Heart right ventricle (tissue), 16 donors: ENCODE results near the gene SLC33A1. TPM values are rescaled to one million over a fixed set of nuclear protein-coding genes. Genes with fewer than 3 reads are reported as not detected.
"Not testable (repeated sequence)": the region's sequence is repeated elsewhere in the genome, so short reads cannot be mapped to it uniquely, and the experiment has no call there.

Source experiments
- ATAC-seq, 8 donors: fragments of 200-7000 bp; cut with Tn5 transposase; one replicate each; pipeline ENCODE4 v1.9.1; 2020; ENCODE audit warnings: mild to moderate bottlenecking in 8 of 8, moderate library complexity in 8 of 8, moderate number of reproducible peaks in 1 of 8
- DNase-seq, 2 donors: peaks; one replicate each; pipeline ENCODE4 v3.0.0-alpha.2; 2020
- H3K27ac ChIP-seq, 10 donors: fragments of 200-600 bp; sonication (generic) in 2 of 10; one replicate each; pipeline versions ENCODE4 v1.5.0 to v1.8.0; 2020 to 2022; ENCODE audit warnings: mild to moderate bottlenecking in 3 of 10
- H3K27me3 ChIP-seq, 7 donors: fragments of 200-600 bp; one replicate each; pipeline ENCODE4 v1.8.0; 2021 to 2022; ENCODE audit warnings: mild to moderate bottlenecking in 2 of 7
- H3K36me3 ChIP-seq, 9 donors: fragments of 200-600 bp; sonication (generic) in 1 of 9; one replicate each; pipeline versions ENCODE4 v1.5.0 to v1.8.0; 2020 to 2022; ENCODE audit warnings: mild to moderate bottlenecking in 2 of 9
- H3K4me1 ChIP-seq, 9 donors: fragments of 200-600 bp; sonication (generic) in 1 of 9; one replicate each; pipeline versions ENCODE4 v1.5.0 to v1.8.0; 2020 to 2022; ENCODE audit warnings: mild to moderate bottlenecking in 4 of 9
- H3K4me3 ChIP-seq, 10 donors: fragments of 200-600 bp; sonication (generic) in 2 of 10; one replicate each; pipeline versions ENCODE4 v1.5.0 to v1.8.0; 2020 to 2022; ENCODE audit warnings: mild to moderate bottlenecking in 7 of 10, moderate library complexity in 2 of 10
- H3K9me3 ChIP-seq, 11 donors: fragments of 200-600 bp in 10 of 11; sonication (generic) in 2 of 11; one replicate each; pipeline versions ENCODE4 v1.5.0 to v1.8.0; 2013 to 2022; ENCODE audit warnings: mild to moderate bottlenecking in 2 of 11, control low read depth in 1 of 11, moderate library complexity in 1 of 11
- CTCF ChIP-seq, 9 donors: fragments of 200-600 bp; sonication (generic) in 2 of 9; IDR thresholded peaks; one replicate each; pipeline versions ENCODE4 v1.5.0 to v1.8.0; 2021 to 2022; ENCODE audit warnings: antibody characterized with exemption in 9 of 9, mild to moderate bottlenecking in 5 of 9, moderate library complexity in 1 of 9
- WGBS, 2 donors: extraction: QIAGEN DNeasy Blood & Tissue Kit; methylation state at CpG; one replicate each; pipeline ENCODE4 v1.1.7; 2013; ENCODE audit warnings: inconsistent platforms in 1 of 2; 5-methylcytosine and 5-hydroxymethylcytosine counted together
- intact Hi-C, 10 donors: fragments of 100-400 bp; cut with DNase I; formaldehyde crosslinking; loops; one replicate each; pipeline versions ENCODE4 v1.11.1 to v1.14.2; 2022
- polyA plus RNA-seq, 2 donors: library from polyadenylated mRNA; stranded (reverse); fragments of 200-250 nt; gene quantifications; one replicate each; pipeline ENCODE4 v1.2.3, GENCODE V29; 2013
- total RNA-seq, 10 donors: library from RNA; stranded (reverse); fragmentation: NEBNext Ultra II Directional in 3 of 10; extraction: Animal tissue kit (Norgen Biotek cat#: 25700) in 3 of 10; gene quantifications; one replicate each; pipeline versions ENCODE4 v1.2.1 to v1.2.4, GENCODE V29; 2021 to 2023
- donor health status: Arrhythmogenic right ventricular cardiomyopathy.
- donor health status: ischemic (EF 13 %, LVEDD 7.1; RV severe dilation, severe dysfunction).
- donor health status: healthy with polysubstance abuse.
- donor health status: DM: no; HTN: yes; CAD: no.
- donor health status: DM: no; HTN: no; CAD: no.
- donor health status: ischemic (EF 25% LVEDD 6.9; RV normal size, moderate dysfunction).
- donor health status: ischemic (EF 25% LVEDD 5.7; RV mildly dilated, moderate dysfunction).
- donor health status: healthy.
- donor health status: DM: yes; HTN: yes; CAD: no.
- donor health status: Ischemic cardiomyopathy.
- donor health status: ischemic (EF 35%, LVEDD 5.7; RV mildly dilated, moderate dysfunction).
- donor health status: nonischemic (EF 11% LVEDD 7.7; RV severe dilation, severe dysfunction).
- donor health status: DM: yes; HTN: yes; CAD: no.
- donor health status: PGD.
- donor health status: ischemic (EF 29% LVEDD 5.4; RV normal size, mild dysfunction).
- donor health status: nonischemic (EF 23%, LVEDD 6.1; RV moderate dilation, normal function).

Gene SLC33A1
- total and polyA plus RNA-seq, 12 donors, result 4.3 to 35.3 (median 25.3) TPM

- no peak for DNase-seq
- Histone ChIP-seq H3K27me3 (no peaks in the 10 kb centered on the region), H3K9me3 (no peaks in the 10 kb centered on the region), H3K4me3 (no peak overlapping the region), H3K36me3 (no peaks in the 10 kb centered on the region), H3K4me1 (peaks cover 0 to 4% (median 0%) of the 10 kb centered on the region in 9 donors), H3K27ac (no peak overlapping the region)
- no peak for ATAC-seq
- TF ChIP-seq CTCF (IDR thresholded peaks at IDR 0.05), result no peak
- intact Hi-C loops, result loop anchor here in 2 of 10 donors (10.0 kb wide), 2 partner anchors 57 to 117 kb away; partner anchors contain the start of genes C3orf33 (in 1 of the 2) and PLCH1 (in 1 of the 2)
- 89 to 91% methylated on average over 2 of the region's 2 CpGs for WGBS, 2 donors
Measured at GRCh38 chr3:155861476-155862183, 7.4 kb upstream of the SLC33A1 start.

- intact Hi-C loops, result loop anchor here in 2 of 10 donors (10.0 kb wide), 2 partner anchors 56 to 116 kb away; partner anchors contain the start of genes C3orf33 (in 1 of the 2) and PLCH1 (in 1 of the 2)
- WGBS, 2 donors, result 92 to 93% methylated on average over 5 of the region's 5 CpGs
- H3K4me3 ChIP-seq, DNase-seq, H3K27me3 ChIP-seq, H3K9me3 ChIP-seq, ATAC-seq, H3K36me3 ChIP-seq, H3K27ac ChIP-seq, H3K4me1 ChIP-seq: not testable (repeated sequence)
Measured at GRCh38 chr3:155860424-155860823, 6.2 kb upstream of the SLC33A1 start.

GRCh38 chr3:155859859-155860258, 5.6 kb upstream of the SLC33A1 start:
- Histone ChIP-seq H3K27me3 (no peaks in the 10 kb centered on the region), H3K27ac (no peak overlapping the region), H3K36me3 (no peaks in the 10 kb centered on the region), H3K9me3 (no peaks in the 10 kb centered on the region), H3K4me1 (peaks cover 0 to 9% (median 4%) of the 10 kb centered on the region in 9 donors), H3K4me3 (no peak overlapping the region)
- DNase-seq, result no peak
- intact Hi-C loops, result loop anchor here in 4 of 10 donors (10.0 kb wide), 3 partner anchors 55 to 1225 kb away; partner anchors contain the start of genes C3orf33 (in 2 of the 4) and PLCH1 (in 2 of the 4)
- whole genome bisulfite sequencing, 2 donors, result 5 to 7% methylated on average over 2 of the region's 2 CpGs
- TF ChIP-seq CTCF (IDR thresholded peaks at IDR 0.05), result peak in 4 of 9 donors; percentile 25 to 46 (median 34)
- ATAC-seq, result no peak

GRCh38 chr3:155853214-155854140, 750 bp downstream of the SLC33A1 start:
- Histone ChIP-seq H3K36me3 (peaks cover 0 to 18% (median 0%) of the 10 kb centered on the region in 9 donors), H3K9me3 (no peaks in the 10 kb centered on the region), H3K27ac (peak overlapping the region; percentile 1 to 96 (median 92)), H3K4me3 (peak overlapping the region; percentile 74 to 100 (median 89)), H3K27me3 (no peaks in the 10 kb centered on the region), H3K4me1 (peaks cover 16 to 57% (median 48%) of the 10 kb centered on the region in 9 donors)
- 2 to 3% methylated on average over 45 of the region's 45 CpGs for WGBS, 2 donors
- intact Hi-C loops, result loop anchor here in 5 of 10 donors (1.0 to 10.0 kb wide), 6 partner anchors 17 to 1231 kb away; partner anchors contain the start of genes C3orf33 (in 4 of the 5), GMPS (in 3 of the 5) and PLCH1 (in 1 of the 5)
- TF ChIP-seq CTCF (IDR thresholded peaks at IDR 0.05), result peak in 3 of 9 donors; percentile 13 to 21 (median 17)
- ATAC-seq, result peak in 5 of 8 donors; percentile 3 to 15 (median 10)
- DNase-seq, result peak; percentile 9 to 30
